HG03558 (cell line): ENCODE measurements around the gene RADIL.

Experiments used
- ATAC-seq: cut with Tn5 transposase; IDR thresholded peaks from one replicate; pipeline ENCODE4 v1.9.1; 2021; ENCODE audit warnings: moderate number of reproducible peaks; ENCODE audit not compliant: unreplicated experiment; ENCODE audit errors: extremely low read depth

RADIL gene

GRCh38 chr7:4833691-4834600, 49.6 kb downstream of the RADIL start:
- ATAC-seq: no peak

GRCh38 chr7:4833176-4833575, 50.3 kb downstream of the RADIL start:
- ATAC-seq: no peak

DNA sequence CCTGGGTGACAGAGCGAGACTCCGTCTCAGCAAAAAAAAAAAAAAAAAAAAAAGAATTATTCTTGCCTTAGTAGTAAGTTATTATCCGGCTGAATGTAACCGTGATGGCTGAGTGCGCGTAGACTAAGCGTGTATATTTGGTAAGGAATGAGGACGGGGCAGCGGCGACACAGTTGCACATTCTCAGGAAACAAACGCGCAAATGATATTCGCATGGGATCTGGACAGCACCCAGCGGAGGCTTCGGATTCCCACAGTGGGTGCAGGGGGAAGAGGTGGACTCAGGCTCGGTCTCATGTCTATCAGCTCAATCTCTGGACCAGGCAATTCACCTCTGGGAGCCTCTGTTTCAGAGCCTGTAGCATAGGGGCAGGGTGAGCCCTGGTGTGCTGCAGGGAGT, 50.8 kb downstream of the RADIL start:
- ATAC-seq: no peak

DNA sequence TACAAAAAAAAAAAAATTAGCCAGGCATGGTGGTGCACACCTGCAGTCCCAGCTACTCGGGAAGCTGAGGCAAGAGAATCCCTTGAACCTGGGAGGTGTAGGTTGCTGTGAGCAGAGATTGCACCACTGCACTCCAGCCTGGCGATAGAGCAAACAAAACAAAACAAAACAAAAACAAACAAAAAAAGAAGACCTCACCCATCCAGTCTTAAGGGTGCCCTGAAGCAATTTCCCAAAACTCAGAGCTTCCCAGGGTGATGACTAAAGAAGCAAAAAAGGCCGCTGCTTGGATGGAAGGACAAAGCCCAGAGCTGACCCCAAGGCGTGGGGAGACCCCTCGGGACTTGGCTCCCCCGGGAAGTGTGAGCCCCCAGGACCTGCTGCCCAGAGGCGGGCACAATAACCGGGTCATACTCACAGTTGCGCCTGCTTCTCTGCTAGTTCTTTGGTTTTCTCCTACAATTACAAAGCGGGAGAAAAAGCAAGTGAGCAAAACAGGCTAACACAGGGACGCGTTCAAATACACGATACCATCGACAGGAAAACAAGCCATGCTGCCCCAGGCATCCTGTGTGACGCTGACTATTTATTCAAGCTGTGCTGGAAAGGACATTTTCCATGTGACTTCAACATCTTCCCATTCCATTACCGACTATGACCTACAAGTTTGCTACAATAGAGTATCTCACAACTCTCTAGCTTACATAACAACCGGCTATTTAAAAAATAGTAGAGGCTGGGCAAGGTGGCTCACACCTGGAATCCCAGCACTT, 51.6 kb downstream of the RADIL start:
- ATAC-seq: no peak

DNA sequence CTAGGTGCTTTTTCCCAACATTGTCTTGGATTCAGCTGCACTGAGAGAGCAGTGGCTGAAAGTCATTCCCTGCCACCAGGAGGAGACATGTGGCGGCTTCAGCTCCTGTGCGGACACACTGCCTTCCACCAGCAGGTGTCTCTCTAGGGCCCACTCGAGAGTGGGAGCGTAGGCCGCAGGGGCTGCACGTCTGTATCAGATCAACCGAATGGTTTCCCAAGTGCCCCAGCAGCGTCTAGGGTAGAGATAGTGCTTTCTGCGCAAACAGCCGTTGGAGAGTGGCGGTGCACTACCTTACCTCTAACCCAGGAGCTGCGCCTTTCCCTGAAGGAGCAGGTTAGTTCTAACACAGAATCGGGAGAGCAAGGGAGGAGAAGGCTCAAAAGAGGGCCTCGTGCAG, 53.3 kb downstream of the RADIL start:
- no peak for ATAC-seq

GRCh38 chr7:4828720-4829383, 54.7 kb downstream of the RADIL start:
- no peak for ATAC-seq

DNA sequence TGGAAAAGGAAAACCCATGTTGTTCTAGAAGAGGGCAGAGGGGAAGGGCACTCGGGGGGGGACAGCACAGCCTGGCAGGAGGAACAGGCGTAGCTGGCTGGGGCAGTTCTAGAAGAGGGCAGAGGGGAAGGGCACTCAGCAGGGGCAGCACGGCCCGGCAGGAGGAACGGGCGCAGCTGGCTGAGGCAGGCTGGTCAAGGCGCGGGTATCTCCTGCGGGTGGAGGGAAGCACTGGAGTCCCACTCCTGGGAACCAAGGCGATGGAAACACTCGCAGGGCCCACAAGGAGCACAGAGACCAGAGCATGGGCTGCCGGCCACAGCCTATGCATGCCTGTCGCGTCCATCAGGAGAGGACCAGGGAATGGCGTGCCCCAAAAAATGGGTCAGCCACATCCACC, 58.4 kb downstream of the RADIL start:
- ATAC-seq: no peak

DNA sequence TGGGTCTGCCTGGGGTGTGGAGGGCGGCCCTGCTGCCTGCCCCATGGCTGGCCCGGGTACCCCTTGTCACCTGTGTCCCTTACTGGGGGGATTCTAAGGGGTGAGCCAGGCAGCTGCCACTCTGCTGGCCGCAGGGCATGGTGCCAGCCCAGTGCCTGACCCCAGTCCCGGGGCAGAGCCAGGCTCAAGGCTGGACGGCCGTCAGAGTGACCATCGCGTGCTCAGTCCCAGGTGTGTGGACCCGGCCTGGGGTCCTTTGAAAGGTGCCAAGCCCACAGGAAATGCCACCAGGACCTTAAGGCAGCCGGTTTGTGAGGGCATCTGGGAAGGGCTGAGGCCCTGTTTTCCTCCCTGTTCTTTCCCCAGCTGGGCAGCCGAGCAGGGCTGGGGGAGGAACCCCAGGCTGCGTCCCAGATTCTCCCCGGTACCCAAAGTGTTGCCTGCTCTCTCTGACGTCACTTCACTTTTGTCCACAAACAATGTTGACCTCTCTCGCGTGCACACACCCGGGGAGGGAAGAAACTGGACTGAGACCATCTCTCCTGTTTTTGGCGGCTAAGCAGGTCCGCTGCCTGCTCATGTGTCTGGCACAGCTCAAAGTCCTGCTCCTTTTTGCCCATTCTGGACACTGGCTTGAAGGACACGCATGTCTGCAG, 59.3 kb downstream of the RADIL start:
- ATAC-seq: no peak

DNA sequence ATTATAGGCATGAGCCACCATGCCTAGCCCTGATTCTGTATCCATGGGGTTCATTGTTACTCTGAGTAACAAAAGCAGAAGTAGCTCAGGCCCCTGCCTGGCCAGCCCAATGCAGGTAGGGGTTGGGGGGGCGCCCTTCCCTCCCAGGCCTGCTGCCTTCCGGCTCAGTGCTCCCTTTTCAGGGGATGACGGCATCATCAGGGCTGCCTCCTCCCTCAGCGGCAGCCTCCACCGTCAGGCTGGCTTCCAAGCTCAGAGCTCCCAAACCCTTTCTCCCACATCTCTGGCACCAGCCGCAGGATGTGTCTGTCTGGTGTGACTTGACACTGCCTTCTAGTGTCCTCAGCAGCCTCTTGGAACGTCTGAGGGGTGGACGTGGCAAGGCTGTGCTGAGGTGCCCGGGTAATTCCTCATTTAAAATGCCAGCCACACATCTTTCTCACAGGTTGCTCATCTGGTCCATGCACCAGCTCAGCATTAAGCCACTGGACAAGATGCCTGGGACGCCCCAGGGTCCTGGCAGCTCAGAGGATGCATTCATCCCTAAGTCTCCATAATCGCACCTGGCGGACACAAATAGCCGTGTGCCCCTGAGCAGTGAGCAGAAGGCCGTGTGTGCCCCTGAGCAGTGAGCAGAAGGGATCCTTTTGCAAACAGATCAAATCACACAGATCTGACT, 59.9 kb downstream of the RADIL start:
- no peak for ATAC-seq

DNA sequence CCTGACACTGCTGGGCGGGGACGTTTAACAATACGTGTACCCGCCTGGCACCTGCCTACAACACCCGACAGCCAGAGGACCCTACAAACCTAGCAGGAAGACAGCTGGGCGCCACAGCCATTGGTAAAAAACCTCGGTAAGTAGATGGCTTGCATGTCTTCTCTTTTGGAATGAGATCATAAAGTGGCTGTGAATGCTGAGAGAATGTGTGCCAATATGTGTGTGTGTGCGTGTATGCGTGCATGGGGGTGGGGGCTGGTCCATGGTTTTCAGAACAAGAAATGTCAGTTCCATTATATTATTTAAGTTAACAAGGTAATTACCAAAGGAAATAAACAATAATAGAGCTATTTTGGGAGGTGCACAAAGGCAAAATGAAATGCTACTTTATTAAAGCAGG, 60.8 kb downstream of the RADIL start:
- ATAC-seq: no peak

DNA sequence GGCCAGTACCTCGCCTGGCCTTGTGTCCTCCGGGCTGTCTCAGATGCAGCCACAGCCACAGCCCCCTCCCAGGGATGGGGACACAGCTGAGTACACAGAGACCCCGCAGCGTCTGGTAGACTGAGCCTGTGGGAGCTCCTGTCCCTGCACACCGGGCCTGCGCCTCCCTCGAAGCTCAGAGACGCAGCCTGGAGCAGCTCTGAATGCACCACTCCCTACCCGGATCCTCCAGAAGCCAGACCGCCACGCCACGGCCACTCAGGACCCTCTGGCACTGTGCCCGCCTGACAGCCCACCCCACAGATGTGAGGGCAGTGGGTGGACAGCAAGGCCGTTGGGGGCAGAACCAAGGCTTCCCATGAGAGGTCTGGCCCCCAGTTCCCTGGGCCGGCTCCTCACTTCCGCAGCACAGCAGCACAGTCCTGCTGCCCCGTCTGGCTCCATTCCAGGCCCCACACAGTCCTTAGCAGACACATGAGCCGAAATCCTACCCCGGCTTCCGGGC, 62.5 kb downstream of the RADIL start:
- no peak for ATAC-seq

DNA sequence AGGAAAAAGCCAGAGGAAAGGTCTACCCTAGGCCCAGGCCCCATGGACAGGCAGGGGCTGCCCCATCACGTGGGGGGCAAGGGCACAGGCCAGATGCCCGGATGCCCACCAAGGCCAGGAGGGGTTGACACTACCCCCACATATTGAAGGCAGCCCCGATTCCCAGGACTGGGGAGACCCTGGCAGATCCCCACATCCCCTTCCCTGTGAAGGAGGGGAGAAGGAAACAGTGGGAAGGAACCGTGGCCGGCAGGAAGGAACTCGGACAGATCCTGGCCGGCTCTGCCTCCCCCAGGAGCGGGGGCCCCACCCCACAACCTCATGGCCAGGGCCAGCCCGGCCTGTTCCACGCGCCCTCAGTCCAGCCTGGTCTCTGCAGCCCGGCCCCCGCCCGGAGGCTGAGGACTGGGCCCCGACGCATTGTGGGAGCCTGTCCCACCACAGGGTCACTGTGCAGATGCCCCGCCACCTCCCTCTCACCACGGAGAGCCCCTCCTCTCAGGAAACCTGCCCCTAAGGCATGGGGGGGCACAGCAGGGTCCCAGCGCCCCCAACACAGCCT, 63.0 kb downstream of the RADIL start:
- no peak for ATAC-seq

- no peak for ATAC-seq
These were observed 63.7 kb downstream of the RADIL start for GRCh38 chr7:4819560-4820404.

DNA sequence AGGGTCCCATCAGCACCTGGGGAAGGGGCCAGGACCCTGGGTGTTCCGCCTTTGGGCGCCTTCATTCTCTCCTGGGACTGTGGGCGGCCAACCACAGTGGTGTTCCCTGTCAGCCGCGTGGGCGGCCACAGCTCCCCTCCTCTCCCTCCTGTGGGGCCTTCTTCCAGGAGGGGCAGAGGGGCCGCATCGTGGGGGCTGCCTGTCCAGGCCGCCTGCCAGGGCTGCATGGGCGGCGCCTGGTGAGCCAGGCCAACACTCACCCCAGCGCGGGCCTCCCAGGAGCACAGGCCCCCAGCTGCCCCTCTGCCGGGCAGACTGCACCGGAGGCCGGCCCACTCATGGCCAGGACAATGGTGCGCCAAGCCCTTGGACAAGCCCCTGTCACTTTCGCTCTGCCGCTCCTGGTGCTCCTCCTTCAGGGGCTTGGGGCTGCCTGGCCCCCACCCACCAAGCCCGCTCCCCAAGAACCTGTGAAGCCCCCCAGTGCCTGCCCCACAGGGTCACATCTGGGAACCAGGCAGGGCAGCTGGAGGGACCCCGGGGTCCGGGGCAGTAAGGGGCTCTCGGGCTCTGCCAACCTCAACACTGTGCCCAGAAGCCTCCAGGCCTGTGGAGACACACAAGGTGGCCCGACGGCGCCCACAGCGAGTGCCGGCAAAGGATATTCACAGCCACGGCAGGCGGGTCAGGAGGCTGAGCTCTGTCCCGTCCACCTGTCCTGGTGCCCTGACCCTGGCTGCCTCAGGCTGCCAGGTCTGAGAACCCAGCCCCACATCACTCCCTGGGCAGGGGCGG, 65.3 kb downstream of the RADIL start:
- no peak for ATAC-seq

DNA sequence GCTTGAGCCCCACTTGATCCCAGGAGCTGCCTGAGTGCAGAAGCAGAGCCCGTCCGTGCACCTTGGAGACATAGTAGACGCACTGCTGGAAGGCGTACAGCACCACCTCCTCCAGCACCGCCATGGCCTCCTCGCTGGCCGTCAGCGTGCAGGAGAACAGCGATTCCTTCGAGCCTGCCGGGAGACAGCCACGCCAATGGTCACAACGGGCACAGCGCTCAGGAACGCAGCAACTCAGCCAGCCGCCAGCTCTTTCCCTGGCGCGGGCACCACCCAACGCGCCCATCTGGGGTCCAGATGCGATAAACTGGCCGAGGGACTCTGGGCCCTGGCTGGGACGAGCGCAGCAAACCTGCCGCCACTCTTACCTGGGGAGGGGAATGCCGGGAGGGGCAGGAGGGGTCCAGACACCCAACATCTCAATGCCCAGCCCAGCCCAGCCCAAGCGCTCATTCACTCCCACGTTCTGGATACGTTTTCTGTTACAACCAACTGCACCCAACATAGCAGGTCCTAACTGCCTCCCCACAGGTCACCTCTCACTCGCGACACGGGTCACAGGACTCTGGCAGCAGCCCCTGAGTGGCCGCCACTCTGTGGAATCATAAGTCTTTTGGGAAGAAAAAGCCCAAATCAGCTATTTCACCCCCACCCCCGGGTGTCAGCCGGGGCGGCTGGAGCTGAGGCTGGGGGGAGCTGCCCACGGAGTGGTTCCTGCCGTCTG, 66.2 kb downstream of the RADIL start:
- no peak for ATAC-seq

- ATAC-seq: no peak
These were observed 67.0 kb downstream of the RADIL start for GRCh38 chr7:4816419-4817080.
